Measurements from ENCODE around the gene PIK3R3.
"Not testable (repeated sequence)": the region's sequence is repeated elsewhere in the genome, so short reads cannot be mapped to it uniquely, and the experiment has no call there.

Gene PIK3R3

GRCh38 chr1:46057215-46057614, 75.2 kb downstream of the PIK3R3 start:
- H3K4me3 ChIP-seq (ENCODE audit: low read length); H3K27me3 ChIP-seq (ENCODE audit: control insufficient read depth, insufficient read depth, low read length); H3K27ac ChIP-seq (ENCODE audit: low read length); H3K4me1 ChIP-seq (ENCODE audit: control insufficient read depth, low read depth, low read length); H3K9me3 ChIP-seq (ENCODE audit: control insufficient read depth, low read depth, low read length); H3K9ac ChIP-seq (ENCODE audit: low read length): not testable (repeated sequence)
- H3K36me3 ChIP-seq (ENCODE audit: control insufficient read depth, low read depth, low read length): peaks cover 26% of the 10 kb centered on the region

GRCh38 chr1:46056325-46056724, 76.1 kb downstream of the PIK3R3 start:
- H3K9me3 ChIP-seq (ENCODE audit: control insufficient read depth, low read depth, low read length): no peaks in the 10 kb centered on the region
- H3K9ac ChIP-seq (ENCODE audit: low read length): no peak overlapping the region
- H3K27ac ChIP-seq (ENCODE audit: low read length): no peak overlapping the region
- no peaks in the 10 kb centered on the region for H3K4me1 ChIP-seq (ENCODE audit: control insufficient read depth, low read depth, low read length)
- no peak overlapping the region for H3K4me3 ChIP-seq (ENCODE audit: low read length)
- H3K27me3 ChIP-seq (ENCODE audit: control insufficient read depth, insufficient read depth, low read length): no peaks in the 10 kb centered on the region
- peaks cover 19% of the 10 kb centered on the region for H3K36me3 ChIP-seq (ENCODE audit: control insufficient read depth, low read depth, low read length)

- H3K9me3 ChIP-seq (ENCODE audit: control insufficient read depth, low read depth, low read length): no peaks in the 10 kb centered on the region
- H3K27ac ChIP-seq (ENCODE audit: low read length): no peak overlapping the region
- no peak overlapping the region for H3K9ac ChIP-seq (ENCODE audit: low read length)
- H3K36me3 ChIP-seq (ENCODE audit: control insufficient read depth, low read depth, low read length): peaks cover 4% of the 10 kb centered on the region
- no peak overlapping the region for H3K4me3 ChIP-seq (ENCODE audit: low read length)
- H3K4me1 ChIP-seq (ENCODE audit: control insufficient read depth, low read depth, low read length): no peaks in the 10 kb centered on the region
- H3K27me3 ChIP-seq (ENCODE audit: control insufficient read depth, insufficient read depth, low read length): no peaks in the 10 kb centered on the region
Observed at GRCh38 chr1:46053734-46054133, 78.7 kb downstream of the PIK3R3 start.

- no peaks in the 10 kb centered on the region for H3K9me3 ChIP-seq (ENCODE audit: control insufficient read depth, low read depth, low read length)
- peaks cover 15% of the 10 kb centered on the region for H3K36me3 ChIP-seq (ENCODE audit: control insufficient read depth, low read depth, low read length)
- H3K4me3 ChIP-seq (ENCODE audit: low read length): no peak overlapping the region
- H3K4me1 ChIP-seq (ENCODE audit: control insufficient read depth, low read depth, low read length): peaks cover 14% of the 10 kb centered on the region
- no peak overlapping the region for H3K9ac ChIP-seq (ENCODE audit: low read length)
- no peaks in the 10 kb centered on the region for H3K27me3 ChIP-seq (ENCODE audit: control insufficient read depth, insufficient read depth, low read length)
- H3K27ac ChIP-seq (ENCODE audit: low read length): no peak overlapping the region
Observed at GRCh38 chr1:46044116-46044515, 88.3 kb downstream of the PIK3R3 start.

GRCh38 chr1:46043458-46044017, 88.9 kb downstream of the PIK3R3 start:
- Histone ChIP-seq H3K4me3 (ENCODE audit: low read length) (no peak overlapping the region), H3K9me3 (ENCODE audit: control insufficient read depth, low read depth, low read length) (no peaks in the 10 kb centered on the region), H3K4me1 (ENCODE audit: control insufficient read depth, low read depth, low read length) (peaks cover 14% of the 10 kb centered on the region), H3K27ac (ENCODE audit: low read length) (no peak overlapping the region), H3K36me3 (ENCODE audit: control insufficient read depth, low read depth, low read length) (peaks cover 15% of the 10 kb centered on the region), H3K9ac (ENCODE audit: low read length) (no peak overlapping the region), H3K27me3 (ENCODE audit: control insufficient read depth, insufficient read depth, low read length) (no peaks in the 10 kb centered on the region)

- no peak overlapping the region for H3K4me3 ChIP-seq (ENCODE audit: low read length)
- no peak overlapping the region for H3K9ac ChIP-seq (ENCODE audit: low read length)
- peaks cover 15% of the 10 kb centered on the region for H3K36me3 ChIP-seq (ENCODE audit: control insufficient read depth, low read depth, low read length)
- H3K9me3 ChIP-seq (ENCODE audit: control insufficient read depth, low read depth, low read length): no peaks in the 10 kb centered on the region
- no peak overlapping the region for H3K27ac ChIP-seq (ENCODE audit: low read length)
- no peaks in the 10 kb centered on the region for H3K27me3 ChIP-seq (ENCODE audit: control insufficient read depth, insufficient read depth, low read length)
- H3K4me1 ChIP-seq (ENCODE audit: control insufficient read depth, low read depth, low read length): peaks cover 14% of the 10 kb centered on the region
Observed at GRCh38 chr1:46041974-46042373, 90.5 kb downstream of the PIK3R3 start.

GRCh38 chr1:46041551-46041950, 90.9 kb downstream of the PIK3R3 start:
- H3K9ac ChIP-seq (ENCODE audit: low read length): no peak overlapping the region
- no peak overlapping the region for H3K4me3 ChIP-seq (ENCODE audit: low read length)
- H3K36me3 ChIP-seq (ENCODE audit: control insufficient read depth, low read depth, low read length): peaks cover 15% of the 10 kb centered on the region
- H3K9me3 ChIP-seq (ENCODE audit: control insufficient read depth, low read depth, low read length): no peaks in the 10 kb centered on the region
- no peak overlapping the region for H3K27ac ChIP-seq (ENCODE audit: low read length)
- peaks cover 14% of the 10 kb centered on the region for H3K4me1 ChIP-seq (ENCODE audit: control insufficient read depth, low read depth, low read length)
- no peaks in the 10 kb centered on the region for H3K27me3 ChIP-seq (ENCODE audit: control insufficient read depth, insufficient read depth, low read length)

GRCh38 chr1:46039571-46040052, 92.8 kb downstream of the PIK3R3 start:
- H3K4me1 ChIP-seq (ENCODE audit: control insufficient read depth, low read depth, low read length): peaks cover 14% of the 10 kb centered on the region
- no peak overlapping the region for H3K9ac ChIP-seq (ENCODE audit: low read length)
- H3K9me3 ChIP-seq (ENCODE audit: control insufficient read depth, low read depth, low read length): no peaks in the 10 kb centered on the region
- no peaks in the 10 kb centered on the region for H3K27me3 ChIP-seq (ENCODE audit: control insufficient read depth, insufficient read depth, low read length)
- H3K27ac ChIP-seq (ENCODE audit: low read length): no peak overlapping the region
- peaks cover 15% of the 10 kb centered on the region for H3K36me3 ChIP-seq (ENCODE audit: control insufficient read depth, low read depth, low read length)
- H3K4me3 ChIP-seq (ENCODE audit: low read length): no peak overlapping the region

- H3K9me3 ChIP-seq (ENCODE audit: control insufficient read depth, low read depth, low read length): no peaks in the 10 kb centered on the region
- H3K36me3 ChIP-seq (ENCODE audit: control insufficient read depth, low read depth, low read length): peaks cover 14% of the 10 kb centered on the region
- no peak overlapping the region for H3K9ac ChIP-seq (ENCODE audit: low read length)
- no peak overlapping the region for H3K4me3 ChIP-seq (ENCODE audit: low read length)
- no peak overlapping the region for H3K27ac ChIP-seq (ENCODE audit: low read length)
- no peaks in the 10 kb centered on the region for H3K4me1 ChIP-seq (ENCODE audit: control insufficient read depth, low read depth, low read length)
- no peaks in the 10 kb centered on the region for H3K27me3 ChIP-seq (ENCODE audit: control insufficient read depth, insufficient read depth, low read length)
Observed at GRCh38 chr1:46036894-46037839, 95.3 kb downstream of the PIK3R3 start.

- Histone ChIP-seq H3K4me1 (ENCODE audit: control insufficient read depth, low read depth, low read length) (no peaks in the 10 kb centered on the region), H3K9ac (ENCODE audit: low read length) (no peak overlapping the region), H3K4me3 (ENCODE audit: low read length) (no peak overlapping the region), H3K36me3 (ENCODE audit: control insufficient read depth, low read depth, low read length) (peaks cover 16% of the 10 kb centered on the region), H3K27me3 (ENCODE audit: control insufficient read depth, insufficient read depth, low read length) (no peaks in the 10 kb centered on the region), H3K27ac (ENCODE audit: low read length) (no peak overlapping the region), H3K9me3 (ENCODE audit: control insufficient read depth, low read depth, low read length) (no peaks in the 10 kb centered on the region)
Observed at GRCh38 chr1:46034601-46035516, 97.6 kb downstream of the PIK3R3 start.

Data from iPS-18a (cell line).